PC-9 (cell line): Measurements from ENCODE around the gene TBPL2. TPM values are rescaled to one million over a fixed set of nuclear protein-coding genes. Genes with fewer than 3 reads are reported as not detected.

Experiments
- BruUV-seq: library from RNA; stranded (reverse); fragments of 400-500 nt; replicated peaks from 2 replicates; lab custom pipeline; 2021; lab: Mats Ljungman, UMichigan
- CTCF ChIA-PET: fragments of 300-600 bp; sonication (Branson Sonifier 250); formaldehyde crosslinking; loops from one replicate; lab custom pipeline; 2022; ENCODE audit warnings: antibody characterized with exemption; lab: Charles Lee
- POLR2A ChIA-PET: fragments of 300-600 bp; sonication (Branson Sonifier 250); formaldehyde crosslinking; loops from one replicate; lab custom pipeline; 2022; ENCODE audit warnings: antibody characterized with exemption; ENCODE audit not compliant: unreplicated experiment; lab: Charles Lee
- DNase-seq, 2 experiments: peaks; one replicate each; pipeline versions ENCODE4 v3.0.0 to v3.0.0-alpha.2; 2015 to 2022; ENCODE audit warnings: mixed read lengths in 1 of 2
- H2AFZ ChIP-seq: fragments of 200-600 bp; sonication (generic); 2 replicates; pipeline ENCODE4 v1.8.1; 2017; ENCODE audit warnings: antibody characterized with exemption
- H3F3A ChIP-seq: fragments of 200-600 bp; sonication (generic); 2 replicates; pipeline ENCODE4 v1.8.1; 2017; ENCODE audit warnings: antibody characterized with exemption, mild to moderate bottlenecking, low read depth; ENCODE audit not compliant: insufficient read depth
- H3K27ac ChIP-seq: fragments of 200-600 bp; sonication (generic); 2 replicates; pipeline ENCODE4 v1.6.1; 2016; ENCODE audit warnings: mixed run types
- H3K27me3 ChIP-seq: fragments of 200-600 bp; sonication (generic); 2 replicates; pipeline ENCODE4 v1.6.1; 2016; ENCODE audit warnings: low read depth, mixed run types; ENCODE audit not compliant: insufficient read depth
- H3K36me3 ChIP-seq: fragments of 200-600 bp; sonication (generic); 2 replicates; pipeline ENCODE4 v1.6.1; 2016; ENCODE audit warnings: low read depth, mixed run types
- H3K4me1 ChIP-seq: fragments of 200-600 bp; sonication (generic); replicated peaks from 2 replicates; pipeline ENCODE4 v1.6.1; 2016; ENCODE audit warnings: mixed run types; ENCODE audit not compliant: insufficient read depth
- H3K4me2 ChIP-seq: fragments of 200-600 bp; sonication (generic); 2 replicates; pipeline ENCODE4 v1.6.1; 2017; ENCODE audit warnings: mixed run types
- H3K4me3 ChIP-seq: fragments of 200-600 bp; sonication (generic); 2 replicates; pipeline ENCODE4 v1.6.1; 2016; ENCODE audit warnings: mixed run types
- H3K79me2 ChIP-seq: fragments of 200-600 bp; sonication (generic); 2 replicates; pipeline ENCODE4 v1.6.1; 2017; ENCODE audit warnings: low read depth, mixed run types
- H3K9me2 ChIP-seq: fragments of 200-600 bp; sonication (generic); 2 replicates; pipeline ENCODE4 v1.8.1; 2017; ENCODE audit warnings: mild to moderate bottlenecking; ENCODE audit not compliant: insufficient read depth
- H3K9me3 ChIP-seq: fragments of 200-600 bp; sonication (generic); 2 replicates; pipeline ENCODE4 v1.8.1; 2016; ENCODE audit warnings: low read depth; ENCODE audit not compliant: insufficient read depth
- H4K20me1 ChIP-seq: fragments of 200-600 bp; sonication (generic); 2 replicates; pipeline ENCODE4 v1.8.1; 2017; ENCODE audit not compliant: insufficient read depth
- EZH2 ChIP-seq: fragments of 200-600 bp; sonication (generic); IDR thresholded peaks from 2 replicates; pipeline ENCODE4 v1.8.0; 2017; ENCODE audit warnings: antibody characterized with exemption, low read depth
- intact Hi-C: fragments of 100-400 bp; cut with micrococcal nuclease; formaldehyde crosslinking; loops from one replicate; pipeline ENCODE4 v1.10.0; 2022; ENCODE audit not compliant: unreplicated experiment
- total RNA-seq: library from RNA; stranded (reverse); gene quantifications from 2 replicates; pipeline ENCODE4 v1.2.3, GENCODE V29; 2021
- TF ChIP-seq, protein P1 (sequence below): fragments of 200-600 bp; sonication (generic); conservative IDR thresholded peaks from 2 replicates; pipeline ENCODE4 v1.6.1; 2017; ENCODE audit warnings: mixed run types, antibody characterized with exemption, mild to moderate bottlenecking, moderate library complexity

Gene TBPL2
- total RNA-seq, 1 experiment from 2014 or later, result not detected

GRCh38 chr14:55436519-55436918, 3.9 kb downstream of the TBPL2 start:
- no peaks in the 10 kb centered on the region for H3K79me2 ChIP-seq
- no peak for DNase-seq
- intact Hi-C loops, result no loop called here
- H3K4me2 ChIP-seq, result no peak overlapping the region
- POLR2A ChIA-PET, result no interaction called here
- H3K4me3 ChIP-seq, result no peak overlapping the region
- no peaks in the 10 kb centered on the region for H3K9me3 ChIP-seq
- peaks cover 8% of the 10 kb centered on the region; the same call in 1 of the 2 replicates for H3F3A ChIP-seq
- no peak overlapping the region for H3K27ac ChIP-seq
- no peak overlapping the region for H2AFZ ChIP-seq
- H4K20me1 ChIP-seq, result no peaks in the 10 kb centered on the region
- no peaks in the 10 kb centered on the region for H3K36me3 ChIP-seq
- no peaks in the 10 kb centered on the region for H3K27me3 ChIP-seq
- no TSS peak for BruUV-seq
- no peaks in the 10 kb centered on the region for H3K9me2 ChIP-seq
- CTCF ChIA-PET, result no interaction called here
- peaks cover 20% of the 10 kb centered on the region for H3K4me1 ChIP-seq
- TF ChIP-seq EZH2, result no peak
- TF ChIP-seq, protein P1, sequence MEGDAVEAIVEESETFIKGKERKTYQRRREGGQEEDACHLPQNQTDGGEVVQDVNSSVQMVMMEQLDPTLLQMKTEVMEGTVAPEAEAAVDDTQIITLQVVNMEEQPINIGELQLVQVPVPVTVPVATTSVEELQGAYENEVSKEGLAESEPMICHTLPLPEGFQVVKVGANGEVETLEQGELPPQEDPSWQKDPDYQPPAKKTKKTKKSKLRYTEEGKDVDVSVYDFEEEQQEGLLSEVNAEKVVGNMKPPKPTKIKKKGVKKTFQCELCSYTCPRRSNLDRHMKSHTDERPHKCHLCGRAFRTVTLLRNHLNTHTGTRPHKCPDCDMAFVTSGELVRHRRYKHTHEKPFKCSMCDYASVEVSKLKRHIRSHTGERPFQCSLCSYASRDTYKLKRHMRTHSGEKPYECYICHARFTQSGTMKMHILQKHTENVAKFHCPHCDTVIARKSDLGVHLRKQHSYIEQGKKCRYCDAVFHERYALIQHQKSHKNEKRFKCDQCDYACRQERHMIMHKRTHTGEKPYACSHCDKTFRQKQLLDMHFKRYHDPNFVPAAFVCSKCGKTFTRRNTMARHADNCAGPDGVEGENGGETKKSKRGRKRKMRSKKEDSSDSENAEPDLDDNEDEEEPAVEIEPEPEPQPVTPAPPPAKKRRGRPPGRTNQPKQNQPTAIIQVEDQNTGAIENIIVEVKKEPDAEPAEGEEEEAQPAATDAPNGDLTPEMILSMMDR, result no peak

- no peaks in the 10 kb centered on the region for H4K20me1 ChIP-seq
- H3K27ac ChIP-seq, result 0 out of 2 replicates have a peak overlapping the region, but pooled peaks have one; percentile 12
- BruUV-seq, result no TSS peak
- H3F3A ChIP-seq, result peaks cover 10% of the 10 kb centered on the region; the same call in 1 of the 2 replicates
- no peak overlapping the region for H3K4me3 ChIP-seq
- H3K27me3 ChIP-seq, result no peaks in the 10 kb centered on the region
- TF ChIP-seq EZH2, result no peak
- TF ChIP-seq, protein P1, result no peak
- intact Hi-C loops, result no loop called here
- POLR2A ChIA-PET, result no interaction called here
- peak in 1 of 2 experiments; percentile 47 for DNase-seq
- H3K4me2 ChIP-seq, result peak overlapping the region; percentile 32; the same call in 1 of the 2 replicates
- H3K4me1 ChIP-seq, result peaks cover 23% of the 10 kb centered on the region
- no peaks in the 10 kb centered on the region for H3K9me3 ChIP-seq
- no peaks in the 10 kb centered on the region for H3K36me3 ChIP-seq
- no peak overlapping the region for H2AFZ ChIP-seq
- CTCF ChIA-PET, result interaction anchor here (0.6 kb wide), 3 partner anchors 32 to 1878 kb away, joined by 3 to 7 read pairs (median 3); no protein-coding TSS in a partner anchor
- H3K9me2 ChIP-seq, result no peaks in the 10 kb centered on the region
- H3K79me2 ChIP-seq, result no peaks in the 10 kb centered on the region
Observed at GRCh38 chr14:55434805-55435174, 5.6 kb downstream of the TBPL2 start.

DNA sequence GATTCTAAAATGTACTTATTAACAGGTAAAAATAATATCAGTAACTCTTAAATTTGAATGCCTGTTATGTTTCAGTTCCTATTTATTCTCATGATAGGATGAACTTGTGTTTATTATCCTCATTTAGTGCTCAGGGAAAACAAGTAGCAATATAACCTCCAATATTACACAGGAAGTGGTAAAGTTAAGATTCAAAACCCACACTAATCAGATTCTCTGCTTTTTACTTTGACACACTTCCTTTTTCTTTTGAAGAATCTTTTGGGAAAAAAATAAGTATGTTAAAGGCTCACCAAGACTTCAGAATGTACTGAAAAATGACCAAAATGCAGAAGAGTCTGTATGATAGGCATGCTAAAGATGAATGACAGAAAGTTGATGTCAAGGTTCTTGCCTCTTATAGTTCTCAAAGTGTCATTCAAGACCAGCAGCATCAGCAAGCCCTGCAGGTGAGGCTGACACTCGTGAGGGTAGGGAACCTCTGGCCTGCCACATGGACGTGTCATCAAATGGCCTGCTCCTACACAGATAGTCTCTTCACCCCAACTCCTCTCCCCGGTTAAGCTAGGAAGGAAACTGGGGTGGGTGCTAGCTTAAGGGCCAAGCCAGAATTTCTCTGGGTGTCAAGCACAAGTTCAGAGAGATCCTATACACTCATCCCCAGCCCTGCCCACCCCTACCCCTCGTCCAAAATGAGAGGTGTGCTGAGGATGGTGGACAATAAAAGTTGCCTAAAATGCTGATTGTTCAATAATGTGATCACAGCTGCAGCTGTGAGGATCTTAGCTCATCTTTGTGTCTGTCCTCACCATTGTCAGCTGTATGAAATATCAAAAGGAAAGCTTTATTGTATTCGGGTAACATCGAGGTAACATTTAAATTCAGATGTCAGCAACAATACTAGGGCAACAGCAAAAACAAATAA, 6.3 kb downstream of the TBPL2 start:
- TF ChIP-seq, protein P1, result no peak
- no peak for TF ChIP-seq EZH2
- no TSS peak for BruUV-seq
- Histone ChIP-seq H2AFZ (no peak overlapping the region), H3K9me3 (no peaks in the 10 kb centered on the region), H3K4me2 (peak overlapping the region; percentile 32; the same call in 1 of the 2 replicates), H3F3A (peaks cover 16% of the 10 kb centered on the region; the same call in 1 of the 2 replicates), H3K9me2 (no peaks in the 10 kb centered on the region), H4K20me1 (no peaks in the 10 kb centered on the region), H3K4me3 (no peak overlapping the region), H3K79me2 (no peaks in the 10 kb centered on the region), H3K36me3 (no peaks in the 10 kb centered on the region), H3K4me1 (peaks cover 25% of the 10 kb centered on the region), H3K27ac (0 out of 2 replicates have a peak overlapping the region, but pooled peaks have one; percentile 12), H3K27me3 (no peaks in the 10 kb centered on the region)
- ChIA-PET CTCF (interaction anchor here (0.6 kb wide), 3 partner anchors 31 to 1878 kb away, joined by 3 to 7 read pairs (median 3); no protein-coding TSS in a partner anchor), POLR2A (no interaction called here)
- no peak for DNase-seq
- intact Hi-C loops, result no loop called here
